GM10266 (cell line): Measurements from ENCODE around the gene DBNL.
"Not testable (repeated sequence)": the region's sequence is repeated elsewhere in the genome, so short reads cannot be mapped to it uniquely, and the experiment has no call there.

ENCODE experiments used
- DNase-seq: peaks from one replicate; pipeline ENCODE4 v3.0.0; 2012; ENCODE audit errors: extremely low spot score
- TF ChIP-seq, protein P1 (sequence below): IDR thresholded peaks from 2 replicates; pipeline ENCODE4 v1.5.1; 2012; ENCODE audit warnings: mild to moderate bottlenecking, low read depth; ENCODE audit not compliant: control insufficient read depth, insufficient read depth; ENCODE audit errors: missing control alignments

The DBNL gene

GRCh38 chr7:44038961-44039558, 5.4 kb upstream of the DBNL start:
- peak; percentile 74 for DNase-seq

DNA sequence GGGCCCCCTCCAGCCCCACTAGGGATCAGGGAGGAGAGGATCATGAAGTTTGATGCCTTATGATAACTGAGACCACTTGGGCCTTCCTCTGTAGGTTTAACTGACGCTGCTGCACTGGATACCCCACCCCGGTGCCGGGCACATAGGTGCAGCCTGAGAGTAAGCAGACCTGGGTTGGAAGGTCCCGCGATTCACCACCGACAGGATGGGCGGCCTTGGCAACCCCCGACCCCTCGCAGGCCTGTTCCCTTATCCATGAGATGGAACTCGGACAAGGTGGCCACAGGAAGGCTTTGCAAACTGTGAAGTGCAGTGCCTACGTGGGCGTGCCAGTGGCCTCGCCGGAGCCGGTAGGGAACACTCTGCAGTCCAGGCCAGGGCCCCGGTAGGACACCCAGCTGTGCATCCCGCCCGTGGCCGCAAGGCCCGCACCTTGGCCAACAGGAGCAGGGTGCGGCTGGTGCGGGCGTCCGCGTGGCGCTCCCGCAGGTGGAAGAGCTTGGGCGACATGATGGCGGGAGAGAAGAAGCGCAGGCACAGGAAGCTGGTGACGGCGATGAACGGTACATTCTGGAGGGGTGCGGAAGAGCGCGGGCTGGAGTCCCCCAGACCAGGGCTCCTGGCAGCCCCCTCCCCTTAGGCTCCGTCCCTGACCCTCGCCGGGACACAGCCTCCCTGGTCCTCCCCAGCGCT, 4.6 kb upstream of the DBNL start:
- DNase-seq: not testable (repeated sequence)

- DNase-seq: not testable (repeated sequence)
- TF ChIP-seq, protein P1, sequence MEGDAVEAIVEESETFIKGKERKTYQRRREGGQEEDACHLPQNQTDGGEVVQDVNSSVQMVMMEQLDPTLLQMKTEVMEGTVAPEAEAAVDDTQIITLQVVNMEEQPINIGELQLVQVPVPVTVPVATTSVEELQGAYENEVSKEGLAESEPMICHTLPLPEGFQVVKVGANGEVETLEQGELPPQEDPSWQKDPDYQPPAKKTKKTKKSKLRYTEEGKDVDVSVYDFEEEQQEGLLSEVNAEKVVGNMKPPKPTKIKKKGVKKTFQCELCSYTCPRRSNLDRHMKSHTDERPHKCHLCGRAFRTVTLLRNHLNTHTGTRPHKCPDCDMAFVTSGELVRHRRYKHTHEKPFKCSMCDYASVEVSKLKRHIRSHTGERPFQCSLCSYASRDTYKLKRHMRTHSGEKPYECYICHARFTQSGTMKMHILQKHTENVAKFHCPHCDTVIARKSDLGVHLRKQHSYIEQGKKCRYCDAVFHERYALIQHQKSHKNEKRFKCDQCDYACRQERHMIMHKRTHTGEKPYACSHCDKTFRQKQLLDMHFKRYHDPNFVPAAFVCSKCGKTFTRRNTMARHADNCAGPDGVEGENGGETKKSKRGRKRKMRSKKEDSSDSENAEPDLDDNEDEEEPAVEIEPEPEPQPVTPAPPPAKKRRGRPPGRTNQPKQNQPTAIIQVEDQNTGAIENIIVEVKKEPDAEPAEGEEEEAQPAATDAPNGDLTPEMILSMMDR: peak; percentile 45
Measured at GRCh38 chr7:44040493-44040891, 4.0 kb upstream of the DBNL start.

GRCh38 chr7:44042221-44042620, 2.3 kb upstream of the DBNL start:
- no peak for DNase-seq
- TF ChIP-seq, protein P1: no peak

- no peak for DNase-seq
- TF ChIP-seq, protein P1: no peak
Measured at GRCh38 chr7:44043902-44044301, 600 bp upstream of the DBNL start.

DNA sequence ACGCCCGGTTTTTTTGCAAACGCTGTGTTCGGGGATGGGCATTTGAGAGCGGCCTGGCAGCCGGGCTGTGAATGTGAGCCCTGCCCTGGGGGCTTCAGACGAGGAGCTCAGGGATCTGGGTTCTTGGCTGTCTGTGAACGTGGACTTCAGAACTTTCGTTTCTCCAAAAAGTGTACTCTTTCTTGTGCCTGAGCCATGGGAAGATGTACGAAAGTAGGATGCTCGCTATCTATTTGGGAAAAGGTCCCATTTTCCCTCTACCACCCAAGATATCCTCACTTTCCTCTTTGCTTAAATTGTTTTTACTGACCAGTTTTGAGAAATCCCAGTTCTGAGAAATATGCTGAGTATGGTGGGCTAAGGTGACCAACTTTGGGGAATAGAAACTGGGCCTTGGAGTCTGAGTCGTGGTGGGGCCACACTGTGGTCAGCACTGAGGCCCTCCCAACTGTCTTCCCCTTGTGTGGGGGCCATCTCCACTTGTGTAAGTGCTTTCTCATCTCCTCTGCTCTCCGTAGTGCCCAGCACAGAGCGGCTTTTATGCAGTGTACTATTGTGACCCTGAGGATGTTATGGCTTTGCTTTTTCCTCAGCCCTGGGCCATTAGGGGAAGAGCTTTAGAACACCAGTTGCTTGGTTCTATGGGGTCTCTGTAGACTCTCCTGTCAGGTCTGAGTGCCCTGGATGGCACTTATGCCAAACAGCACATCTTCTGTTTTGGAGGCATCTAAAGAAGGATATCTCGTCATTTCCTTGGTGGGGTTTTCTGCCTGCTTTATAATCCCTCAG, 918 bp downstream of the DBNL start:
- TF ChIP-seq, protein P1: no peak
- DNase-seq: no peak

- TF ChIP-seq, protein P1: no peak
Measured at GRCh38 chr7:44046321-44047061, 2.0 kb downstream of the DBNL start.

More at GRCh38 chr7:44046321-44047061, 2.0 kb downstream of the DBNL start:
- no peak for DNase-seq
